CD14-positive monocyte (primary cell): ENCODE results near the gene DOCK4. TPM values are rescaled to one million over a fixed set of nuclear protein-coding genes. Genes with fewer than 3 reads are reported as not detected.

ENCODE experiments used
- DNase-seq, 3 donors: peaks; one replicate each; pipeline ENCODE4 v3.0.0-alpha.2; 2011 to 2022
- H2AFZ ChIP-seq: 2 replicates; pipeline ENCODE4 v1.6.0; 2012; ENCODE audit warnings: mild to moderate bottlenecking, low read depth, low read length, inconsistent platforms; ENCODE audit not compliant: insufficient read depth, poor library complexity, severe bottlenecking
- H3K27ac ChIP-seq, 2 donors: 1 replicate in 1 of 2; 2 replicates in 1 of 2; pipeline ENCODE4 v1.5.1; 2012 to 2013; ENCODE audit warnings: low read length in 2 of 2, control low read depth in 1 of 2, inconsistent platforms in 1 of 2, low read depth in 1 of 2, mild to moderate bottlenecking in 1 of 2
- H3K27me3 ChIP-seq, 2 donors: one replicate each; pipeline versions ENCODE4 v1.6.0 to v1.6.1; 2011 to 2013; ENCODE audit warnings: low read length in 2 of 2; ENCODE audit not compliant: control insufficient read depth in 2 of 2, insufficient read depth in 2 of 2
- H3K36me3 ChIP-seq, 2 donors: replicated peaks in 1 of 2; 1 replicate in 1 of 2; 2 replicates in 1 of 2; pipeline versions ENCODE4 v1.5.1 to v1.6.1; 2012 to 2013; ENCODE audit warnings: low read length in 2 of 2, control low read depth in 1 of 2, inconsistent platforms in 1 of 2, mild to moderate bottlenecking in 1 of 2; ENCODE audit not compliant: insufficient read depth in 2 of 2, control insufficient read depth in 1 of 2
- H3K4me1 ChIP-seq, 2 donors: 1 replicate in 1 of 2; 2 replicates in 1 of 2; pipeline versions ENCODE4 v1.5.1 to v1.6.1; 2012 to 2013; ENCODE audit warnings: low read length in 2 of 2, control low read depth in 1 of 2, inconsistent platforms in 1 of 2, mild to moderate bottlenecking in 1 of 2, moderate library complexity in 1 of 2; ENCODE audit not compliant: insufficient read depth in 2 of 2, control insufficient read depth in 1 of 2
- H3K4me2 ChIP-seq: replicated peaks from 2 replicates; pipeline ENCODE3; 2012; ENCODE audit warnings: low read length, moderate library complexity, mild to moderate bottlenecking; ENCODE audit not compliant: poor library complexity, severe bottlenecking; ENCODE audit errors: extremely low read depth
- H3K4me3 ChIP-seq, 3 experiments: fragments of 200-600 bp in 1 of 3; sonication (generic) in 1 of 3; replicated peaks in 1 of 3; 1 replicate in 2 of 3; 2 replicates in 1 of 3; pipeline ENCODE4 v1.5.1; 2011 to 2013; ENCODE audit warnings: low read length in 3 of 3, mild to moderate bottlenecking in 3 of 3, control low read depth in 2 of 3, low read depth in 2 of 3, inconsistent platforms in 1 of 3, moderate library complexity in 1 of 3
- H3K79me2 ChIP-seq: 2 replicates; pipeline ENCODE4 v1.6.0; 2012; ENCODE audit warnings: mild to moderate bottlenecking, control low read depth, inconsistent platforms, low read length, moderate library complexity; ENCODE audit not compliant: insufficient read depth
- H3K9ac ChIP-seq: 2 replicates; pipeline ENCODE4 v1.6.0; 2017; ENCODE audit warnings: low read length, mild to moderate bottlenecking; ENCODE audit not compliant: insufficient read depth, poor library complexity, severe bottlenecking
- H3K9me3 ChIP-seq, 2 donors: replicated peaks in 1 of 2; 1 replicate in 1 of 2; 2 replicates in 1 of 2; pipeline versions ENCODE4 v1.5.1 to v1.6.1; 2012 to 2013; ENCODE audit warnings: low read length in 2 of 2, control low read depth in 1 of 2; ENCODE audit not compliant: control insufficient read depth in 1 of 2, insufficient read depth in 1 of 2
- H4K20me1 ChIP-seq: 2 replicates; pipeline ENCODE4 v1.6.0; 2012; ENCODE audit warnings: mild to moderate bottlenecking, low read length, control low read depth, moderate library complexity; ENCODE audit not compliant: insufficient read depth
- H3K27ac Mint-ChIP-seq, 7 donors: one replicate each; pipeline ENCODE4 v1.8.0; 2020; ENCODE audit warnings: mild to moderate bottlenecking in 7 of 7, mixed read lengths in 7 of 7, moderate library complexity in 6 of 7, inconsistent platforms in 2 of 7
- H3K27me3 Mint-ChIP-seq, 3 donors: one replicate each; pipeline ENCODE4 v1.8.0; 2021 to 2022; ENCODE audit warnings: low read depth in 3 of 3, mild to moderate bottlenecking in 3 of 3, mixed read lengths in 3 of 3, moderate library complexity in 3 of 3, inconsistent platforms in 1 of 3
- H3K36me3 Mint-ChIP-seq, 2 donors: one replicate each; pipeline ENCODE4 v1.8.0; 2020; ENCODE audit warnings: mixed read lengths in 2 of 2, inconsistent platforms in 1 of 2, mild to moderate bottlenecking in 1 of 2
- H3K4me1 Mint-ChIP-seq: one replicate; pipeline ENCODE4 v1.8.0; 2020; ENCODE audit warnings: mild to moderate bottlenecking, mixed read lengths
- H3K4me3 Mint-ChIP-seq, 2 donors: one replicate each; pipeline ENCODE4 v1.8.0; 2020; ENCODE audit warnings: mild to moderate bottlenecking in 2 of 2, mixed read lengths in 2 of 2, moderate library complexity in 1 of 2
- H3K9me3 Mint-ChIP-seq, 7 donors: one replicate each; pipeline ENCODE4 v1.8.0; 2020 to 2022; ENCODE audit warnings: mixed read lengths in 7 of 7, mild to moderate bottlenecking in 6 of 7, moderate library complexity in 6 of 7, inconsistent platforms in 2 of 7
- CTCF ChIP-seq: fragments of 200-600 bp; IDR thresholded peaks from one replicate; pipeline ENCODE4 v1.8.0; 2022; ENCODE audit warnings: antibody characterized with exemption, mild to moderate bottlenecking
- WGBS: methylation state at CpG from one replicate; pipeline ENCODE4 v1.1.5; 2013; ENCODE audit warnings: missing lambda C conversion rate; ENCODE audit not compliant: insufficient coverage; 5-methylcytosine and 5-hydroxymethylcytosine counted together
- intact Hi-C, 2 donors: fragments of 100-400 bp; cut with micrococcal nuclease; formaldehyde crosslinking; loops; one replicate each; pipeline versions ENCODE4 v1.15.0 to v1.15.1; 2023
- polyA plus RNA-seq, 3 donors: library from polyadenylated mRNA; depleted of rRNA in 1 of 3; unstranded in 2 of 3; stranded (reverse) in 1 of 3; fragments of 300-500 nt in 2 of 3; fragments of >200 nt in 1 of 3; fragmentation: Illumina TruSeq in 2 of 3; gene quantifications; 1 replicate in 2 of 3; 2 replicates in 1 of 3; pipeline ENCODE4 v1.2.3, GENCODE V29; 2012 to 2021

Gene DOCK4
- polyA plus RNA-seq, 3 donors, result 1.3 to 5.0 (median 2.7) TPM

- DNase-seq, result no peak
- Mint-ChIP-seq H3K9me3 (peaks cover 2 to 18% (median 9%) of the 10 kb centered on the region in 7 donors), H3K27me3 (peaks cover 0 to 2% (median 2%) of the 10 kb centered on the region in 3 donors), H3K4me1 (no peaks in the 10 kb centered on the region), H3K36me3 (no peaks in the 10 kb centered on the region), H3K4me3 (no peak overlapping the region), H3K27ac (no peak overlapping the region)
- H4K20me1 ChIP-seq, result no peaks in the 10 kb centered on the region
- TF ChIP-seq CTCF, result no peak
- H3K9ac ChIP-seq, result no peak overlapping the region
- H2AFZ ChIP-seq, result no peak overlapping the region
- H3K9me3 ChIP-seq, result peaks cover 0 to 8% of the 10 kb centered on the region in 2 donors
- intact Hi-C loops, result no loop called here
- H3K27ac ChIP-seq, result no peak overlapping the region
- WGBS, result no CpG with 5 or more reads among the region's 1 CpG
- H3K4me3 ChIP-seq, result no peak overlapping the region
- H3K4me1 ChIP-seq, result no peaks in the 10 kb centered on the region
- no peak overlapping the region for H3K4me2 ChIP-seq
- H3K79me2 ChIP-seq, result no peaks in the 10 kb centered on the region
- H3K36me3 ChIP-seq, result no peaks in the 10 kb centered on the region
- H3K27me3 ChIP-seq, result no peaks in the 10 kb centered on the region
Observed at GRCh38 chr7:111697771-111698170, 508.4 kb downstream of the DOCK4 start.

GRCh38 chr7:111694376-111694775, 511.8 kb downstream of the DOCK4 start:
- no peaks in the 10 kb centered on the region for H3K27me3 ChIP-seq
- 80% methylated on average over 1 of the region's 2 CpGs for WGBS

More at GRCh38 chr7:111694376-111694775, 511.8 kb downstream of the DOCK4 start:
- Histone ChIP-seq H3K4me2 (no peak overlapping the region), H3K9me3 (peaks cover 0 to 8% of the 10 kb centered on the region in 2 donors), H3K4me1 (no peaks in the 10 kb centered on the region), H3K79me2 (no peaks in the 10 kb centered on the region), H4K20me1 (no peaks in the 10 kb centered on the region), H3K36me3 (no peaks in the 10 kb centered on the region), H3K9ac (no peak overlapping the region), H3K27ac (no peak overlapping the region), H2AFZ (no peak overlapping the region), H3K4me3 (no peak overlapping the region)
- Mint-ChIP-seq H3K9me3 (peaks cover 1 to 18% (median 9%) of the 10 kb centered on the region in 7 donors), H3K4me3 (no peak overlapping the region), H3K27me3 (peaks cover 0 to 1% (median 0%) of the 10 kb centered on the region in 3 donors), H3K27ac (no peak overlapping the region), H3K36me3 (no peaks in the 10 kb centered on the region), H3K4me1 (no peaks in the 10 kb centered on the region)
- TF ChIP-seq CTCF, result no peak
- intact Hi-C loops, result no loop called here
- DNase-seq, result no peak
